ENCODE results near the gene SHQ1.
"Not testable (repeated sequence)": the region's sequence is repeated elsewhere in the genome, so short reads cannot be mapped to it uniquely, and the experiment has no call there.

Gene SHQ1

DNA sequence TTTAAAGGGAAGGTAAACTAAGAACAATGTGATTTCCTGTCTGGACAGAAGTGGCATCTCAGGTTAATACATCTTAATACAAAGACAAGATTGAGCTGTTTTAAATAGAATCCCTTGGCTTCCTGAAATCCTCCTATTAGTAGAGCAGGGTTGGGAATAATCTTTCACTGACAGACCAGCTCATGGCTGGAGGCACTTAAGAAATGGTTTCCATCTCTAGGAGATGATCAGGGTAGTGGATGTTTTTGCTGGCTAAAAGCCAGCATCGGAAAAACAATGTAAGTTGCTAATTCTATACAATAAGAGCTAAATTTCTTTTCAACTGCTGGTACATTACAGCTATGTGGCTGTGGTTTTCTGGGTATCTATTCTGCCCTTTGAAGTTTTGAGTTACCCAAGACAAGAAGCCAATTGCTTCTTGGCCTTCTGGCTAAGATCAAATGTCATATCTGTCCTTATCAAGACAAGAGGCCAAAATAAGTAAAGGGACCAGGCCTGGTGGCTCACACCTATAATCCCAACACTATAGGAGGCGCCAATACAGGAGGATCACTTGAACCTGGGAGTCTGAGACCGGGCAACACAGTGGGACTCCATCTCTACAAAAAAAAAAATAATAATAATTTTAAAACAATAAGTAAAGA lies 49.6 kb downstream of the SHQ1 start:
- DNase-seq, result no peak

DNA sequence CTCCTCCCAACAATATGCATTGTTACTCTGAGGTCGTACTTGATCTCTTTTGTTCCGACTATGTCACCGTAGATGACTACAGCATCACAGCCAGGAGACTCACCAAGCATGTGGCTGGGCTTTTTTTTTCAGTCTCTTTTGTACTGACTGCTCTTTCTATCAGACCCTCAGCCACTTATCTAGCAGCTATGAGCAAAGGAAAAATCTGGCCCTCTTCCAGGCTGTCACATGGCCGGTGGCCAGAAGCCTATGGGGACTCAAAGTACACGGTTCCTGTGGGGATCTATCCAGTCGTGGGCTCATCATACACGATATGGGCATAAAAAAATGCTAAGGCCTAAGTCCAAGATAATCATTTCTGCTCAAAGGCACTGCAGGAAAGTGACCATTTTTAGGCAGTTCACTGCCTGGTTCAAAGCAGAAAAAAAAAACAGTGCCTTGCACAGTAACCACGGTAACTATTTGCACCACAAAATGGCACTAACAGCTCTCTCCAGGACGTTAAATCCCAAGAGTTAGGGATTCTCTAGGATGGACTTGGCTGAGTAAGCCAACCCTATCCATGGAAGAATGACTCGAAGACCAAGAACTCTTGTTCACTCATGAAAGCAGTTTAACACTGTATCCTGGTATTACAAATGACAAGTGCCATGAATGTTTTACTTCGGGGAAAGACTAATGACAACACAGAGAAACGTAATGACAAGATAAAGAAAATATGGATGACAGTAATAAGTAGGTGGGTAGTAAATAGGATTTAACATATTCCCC lies 50.3 kb downstream of the SHQ1 start:
- no peak for DNase-seq

DNA sequence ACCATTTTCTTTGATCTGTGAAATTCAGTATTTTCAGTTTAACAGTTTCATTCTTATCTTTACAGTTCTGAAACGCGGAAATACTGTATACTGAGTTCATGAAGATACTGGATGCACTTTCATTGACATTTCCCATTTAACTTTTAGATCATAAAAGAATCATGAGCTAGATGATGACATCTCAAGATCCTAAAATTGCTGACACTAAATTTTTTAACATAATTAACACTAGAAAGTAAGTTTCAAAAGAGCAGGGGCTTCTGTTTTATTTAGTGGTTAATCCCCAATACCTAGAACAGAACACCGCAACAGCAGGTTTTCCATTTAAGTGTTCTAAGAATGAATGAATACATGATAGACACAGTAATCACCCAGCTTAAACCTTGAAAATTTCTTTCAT lies 54.2 kb downstream of the SHQ1 start:
- no peak for DNase-seq

DNA sequence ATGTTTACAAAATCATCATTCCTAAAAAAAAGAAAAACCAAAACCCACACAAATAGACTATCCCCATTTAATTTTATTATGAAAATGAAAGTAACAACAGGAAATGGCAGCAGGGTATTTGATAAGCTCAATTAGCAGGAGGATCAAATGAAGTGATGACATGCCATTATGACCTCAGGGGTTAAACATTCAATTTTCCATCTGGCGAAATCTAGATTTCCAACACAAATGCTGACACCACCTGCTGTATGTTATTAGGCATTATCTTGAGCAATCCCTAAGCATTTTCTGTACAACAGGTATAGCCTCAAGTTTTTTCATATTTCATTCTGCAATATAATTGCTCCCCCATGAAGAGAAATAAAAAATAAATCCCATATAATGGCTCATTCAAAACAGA lies 57.1 kb downstream of the SHQ1 start:
- DNase-seq, result no peak

- no peak for DNase-seq
Measured at GRCh38 chr3:72789786-72790185, 58.5 kb downstream of the SHQ1 start.

- not testable (repeated sequence) for DNase-seq
Measured at GRCh38 chr3:72788232-72788631, 60.0 kb downstream of the SHQ1 start.

- DNase-seq, result no peak
Measured at GRCh38 chr3:72786668-72787067, 61.6 kb downstream of the SHQ1 start.

GRCh38 chr3:72784226-72784625 lies 64.0 kb downstream of the SHQ1 start:
- no peak for DNase-seq

DNA sequence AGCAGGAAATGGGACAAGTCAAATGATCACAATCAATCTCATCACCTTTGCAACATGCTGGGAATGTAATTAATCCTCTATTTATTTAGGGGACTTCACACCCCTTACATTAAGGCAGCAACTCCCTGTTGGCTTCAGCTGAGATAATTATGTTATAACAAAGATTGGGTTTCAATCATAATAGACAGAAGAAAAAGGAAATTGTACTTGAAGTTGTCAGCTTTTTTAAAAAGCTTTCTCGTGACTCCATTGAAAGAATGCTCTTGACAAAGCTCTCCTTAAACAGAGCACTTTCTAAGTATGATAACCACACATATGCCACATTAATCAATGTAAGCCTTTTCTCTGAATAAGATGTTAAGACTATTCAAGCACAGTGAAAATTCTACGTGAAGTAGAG lies 65.7 kb downstream of the SHQ1 start:
- no peak for DNase-seq

DNA sequence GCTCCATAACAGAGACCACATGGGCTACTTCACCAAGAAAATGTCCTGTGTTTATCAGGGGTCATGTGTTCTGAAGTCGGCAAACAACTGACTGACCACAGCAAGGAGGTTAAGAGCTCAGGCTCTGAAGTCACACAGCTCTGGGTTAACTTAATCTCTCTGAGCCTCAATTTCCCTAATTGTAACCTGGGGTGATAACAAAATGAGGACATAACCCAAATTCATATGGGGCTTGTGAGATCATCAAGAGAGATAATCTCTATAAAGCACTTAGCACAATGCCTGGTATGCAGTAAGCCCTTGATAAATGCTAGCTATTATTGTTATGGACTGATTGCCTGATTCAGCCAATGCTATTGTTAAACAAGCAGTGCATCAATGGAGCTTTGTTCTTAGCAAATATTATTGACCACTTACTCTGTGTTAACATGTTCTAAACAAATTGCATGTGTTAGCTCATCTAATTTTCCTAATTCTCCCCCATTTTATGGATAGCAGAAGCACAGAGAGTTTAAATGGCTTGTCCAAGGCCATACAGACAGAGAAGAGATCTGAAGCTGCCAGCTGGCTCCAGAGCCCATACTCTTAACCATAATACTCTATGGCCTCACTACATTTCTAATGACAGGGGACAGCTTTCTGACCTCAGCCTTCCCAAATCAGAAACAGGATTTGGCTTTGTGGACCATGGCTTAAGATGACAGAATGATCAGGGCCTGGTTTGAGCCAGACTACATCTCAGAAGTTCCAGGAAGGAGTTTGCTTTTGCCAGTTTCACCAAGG lies 78.3 kb downstream of the SHQ1 start:
- DNase-seq, result no peak

DNA sequence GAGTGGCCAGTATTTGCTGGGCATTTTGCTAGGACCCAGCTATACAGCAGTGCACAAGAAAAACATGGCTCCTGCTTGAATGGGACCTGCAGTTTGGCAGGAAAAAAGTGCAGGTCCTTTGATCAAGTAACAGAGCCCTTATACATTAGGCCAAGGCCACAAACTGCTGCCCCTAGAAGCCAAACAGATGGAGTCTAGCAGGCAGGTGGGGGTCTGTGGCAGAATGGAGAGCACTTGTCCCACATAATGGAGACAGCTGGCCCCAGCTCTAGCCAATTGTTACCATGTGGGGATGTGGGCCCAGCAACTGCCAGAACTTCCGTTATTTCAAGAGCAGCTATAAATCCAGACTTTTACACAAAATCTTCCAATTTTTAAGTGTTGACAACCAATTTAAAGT lies 79.3 kb downstream of the SHQ1 start:
- no peak for DNase-seq

- DNase-seq, result no peak
Measured at GRCh38 chr3:72768481-72768880, 79.8 kb downstream of the SHQ1 start.

GRCh38 chr3:72768006-72768441 lies 80.2 kb downstream of the SHQ1 start:
- no peak for DNase-seq

GRCh38 chr3:72766866-72767265 lies 81.4 kb downstream of the SHQ1 start:
- DNase-seq, result no peak

DNA sequence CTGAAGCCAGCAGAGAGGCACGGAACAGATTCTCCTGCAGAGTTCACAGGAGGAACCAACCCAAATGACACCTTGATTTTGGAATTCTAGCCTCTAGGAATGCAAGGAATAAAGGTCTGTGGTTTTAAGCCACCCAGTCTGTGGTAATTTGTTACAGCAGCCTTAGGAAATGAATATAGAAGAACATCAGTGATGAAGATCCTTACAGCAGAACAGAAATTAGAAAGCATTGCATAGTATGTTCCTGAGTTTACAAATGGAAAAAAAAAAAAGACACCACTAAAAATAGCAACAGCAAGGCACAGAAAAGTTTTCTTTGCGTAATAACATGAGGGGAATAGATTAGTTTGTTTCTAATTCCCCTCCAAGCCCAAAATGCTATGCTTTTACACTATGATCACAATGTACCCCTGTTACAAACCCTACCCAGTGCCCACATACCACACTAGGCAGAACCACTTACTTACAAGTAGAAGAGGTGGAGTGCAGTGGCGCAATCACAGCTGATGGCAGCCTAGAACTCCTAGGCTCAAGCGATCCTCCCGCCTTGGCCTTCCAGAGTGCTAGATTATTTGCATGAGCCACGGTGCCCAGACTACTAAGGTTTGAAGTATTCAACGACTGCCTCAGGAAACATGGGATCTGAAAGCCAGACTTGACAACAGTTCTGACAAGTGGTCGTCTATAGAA lies 84.3 kb downstream of the SHQ1 start:
- no peak for DNase-seq

- no peak for DNase-seq
Measured at GRCh38 chr3:72761410-72761809, 86.8 kb downstream of the SHQ1 start.

- DNase-seq, result no peak
Measured at GRCh38 chr3:72760225-72760624, 88.0 kb downstream of the SHQ1 start.

DNA sequence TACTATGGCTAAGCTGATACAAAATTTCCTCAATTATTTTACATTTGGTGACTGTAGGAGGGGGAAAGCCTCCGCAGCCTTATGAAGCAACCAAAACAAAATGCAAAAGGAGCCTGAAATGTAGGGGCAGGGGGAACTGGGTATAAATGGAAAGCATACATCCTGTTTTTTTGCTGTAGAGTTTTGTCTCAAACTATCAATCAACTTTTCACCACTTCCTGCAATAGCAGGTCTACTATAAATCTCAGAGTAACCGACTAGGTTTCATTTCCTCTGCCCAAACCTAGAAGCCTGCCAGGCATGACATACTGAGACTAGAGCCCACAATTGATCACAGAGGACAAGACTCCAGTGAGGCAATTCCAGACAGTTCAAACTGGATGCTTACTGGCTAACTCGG lies 91.3 kb downstream of the SHQ1 start:
- DNase-seq, result no peak

DNA sequence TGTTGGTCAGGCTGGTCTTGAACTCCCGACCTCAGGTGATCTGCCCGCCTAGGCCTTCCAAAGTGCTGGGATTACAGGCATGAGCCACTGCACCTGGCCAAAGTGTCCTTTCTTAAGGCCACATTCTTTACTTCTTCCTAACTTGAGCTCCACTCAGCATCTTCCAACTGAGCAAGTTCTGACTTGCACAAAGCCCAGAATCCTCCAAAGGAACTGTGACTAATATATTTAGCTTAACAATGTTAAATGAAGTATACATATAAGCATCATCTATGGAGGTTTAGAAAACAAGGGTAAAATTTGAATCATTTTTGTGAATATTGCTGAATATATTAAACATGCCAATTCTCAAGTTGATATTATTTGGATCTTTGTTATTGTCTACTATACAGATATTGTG lies 93.7 kb downstream of the SHQ1 start:
- DNase-seq, result no peak

DNA sequence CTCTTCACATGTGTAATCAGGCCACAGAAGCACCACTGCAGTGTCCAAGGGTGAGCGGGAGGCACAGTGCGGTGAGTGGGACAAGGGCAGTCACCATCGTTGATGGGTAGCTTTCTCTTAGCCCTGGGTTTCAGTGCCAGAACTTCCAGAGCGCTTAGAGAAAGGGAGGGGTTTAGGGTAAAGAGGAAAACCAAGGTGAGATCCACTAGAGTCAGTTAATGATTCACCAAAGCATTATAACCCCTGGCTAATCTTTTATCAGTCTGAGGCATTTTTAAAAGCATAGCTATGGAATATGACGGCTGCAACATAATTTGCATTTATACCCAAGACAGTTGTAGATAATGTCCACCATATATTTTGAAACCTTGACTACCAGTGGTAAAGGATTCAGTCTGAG lies 94.8 kb downstream of the SHQ1 start:
- DNase-seq, result no peak

DNA sequence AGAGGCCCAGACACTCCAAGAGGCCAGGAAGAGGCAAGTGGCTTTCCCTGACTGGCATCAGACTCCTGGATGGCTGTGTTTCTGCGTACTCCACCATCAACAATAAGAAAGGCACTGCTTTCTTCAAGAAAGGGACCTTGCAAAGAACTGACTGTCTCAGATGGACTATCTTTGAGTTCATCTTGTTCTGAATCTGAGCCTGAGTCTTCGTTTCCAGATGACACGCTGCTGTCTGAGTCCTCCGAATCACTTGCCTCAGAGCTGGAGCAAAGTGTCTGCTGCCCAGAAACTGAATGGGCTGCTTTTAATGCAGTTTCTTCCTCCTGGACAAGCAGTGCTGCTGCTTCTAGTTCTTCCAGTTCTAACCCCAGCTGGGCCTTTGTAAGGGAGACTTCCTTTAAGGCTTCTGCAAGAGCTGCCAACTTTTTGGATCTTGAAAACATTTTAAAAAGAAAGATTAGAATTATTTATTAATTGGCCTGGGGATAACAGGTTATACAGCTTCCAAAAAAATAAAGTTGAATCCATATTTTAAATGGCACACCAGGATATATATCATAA lies 97.8 kb downstream of the SHQ1 start:
- no peak for DNase-seq

GRCh38 chr3:72748659-72749058 lies 99.6 kb downstream of the SHQ1 start:
- DNase-seq, result no peak

All from 8988T (cell line).